HEK293 (cell line): Measurements from ENCODE around the gene NDFIP2.

Experiments used
- CTCF ChIA-PET: fragments of 350-600 bp; formaldehyde crosslinking; extraction: SDS; loops from one replicate; lab custom pipeline; 2021; ENCODE audit warnings: antibody characterized with exemption; lab: Yijun Ruan, JAX
- POLR2A ChIA-PET: fragments of 300-600 bp; formaldehyde crosslinking; extraction: SDS; loops from one replicate; lab custom pipeline; 2020; ENCODE audit warnings: antibody characterized with exemption, inconsistent platforms; lab: Yijun Ruan, JAX
- H3K27ac ChIP-seq: fragments of 200-500 bp; sonication (Bioruptor generic); 2 replicates; pipeline ENCODE4 v1.5.1; 2014; ENCODE audit warnings: low read depth, low read length, control low read depth, inconsistent platforms; ENCODE audit errors: extremely low read depth
- H3K36me3 ChIP-seq, 2 experiments: fragments of 200-500 bp in 1 of 2; sonication (Bioruptor generic) in 1 of 2; 1 replicate in 1 of 2; 2 replicates in 1 of 2; pipeline ENCODE4 v1.5.1; 2014 to 2017; ENCODE audit warnings: inconsistent platforms in 2 of 2, low read length in 2 of 2; ENCODE audit not compliant: control insufficient read depth in 2 of 2, insufficient read depth in 1 of 2
- H3K4me1 ChIP-seq: fragments of 200-500 bp; sonication (Bioruptor generic); 2 replicates; pipeline ENCODE4 v1.5.1; 2014; ENCODE audit warnings: mild to moderate bottlenecking, low read length, inconsistent platforms; ENCODE audit not compliant: control insufficient read depth, insufficient read depth
- H3K4me3 ChIP-seq: 2 replicates; pipeline ENCODE4 v1.5.1; 2011; ENCODE audit warnings: low read depth, mild to moderate bottlenecking, control low read depth, low read length, moderate library complexity
- H3K9me3 ChIP-seq: fragments of 200-500 bp; sonication (Bioruptor generic); 2 replicates; pipeline ENCODE4 v1.5.1; 2014; ENCODE audit warnings: low read depth, low read length, inconsistent platforms; ENCODE audit not compliant: control insufficient read depth, insufficient read depth
- BCL11B ChIP-seq: fragments of 450-650 bp; formaldehyde crosslinking; IDR thresholded peaks from 2 replicates; pipeline ENCODE4 v1.5.1; 2016; ENCODE audit warnings: low read depth, missing biosample characterization, missing genetic modification characterization
- GLIS2 ChIP-seq: fragments of 450-650 bp; formaldehyde crosslinking; IDR thresholded peaks from 2 replicates; pipeline ENCODE4 v1.5.1; 2016; ENCODE audit warnings: missing biosample characterization, missing genetic modification characterization
- HOXC10 ChIP-seq: sonication (generic); formaldehyde crosslinking; IDR thresholded peaks from 2 replicates; pipeline ENCODE4 v1.8.1; 2023; ENCODE audit warnings: mild to moderate bottlenecking, missing genetic modification reagents
- KLF8 ChIP-seq: fragments of 450-650 bp; formaldehyde crosslinking; IDR thresholded peaks from 2 replicates; pipeline ENCODE4 v1.5.1; 2016; ENCODE audit warnings: missing biosample characterization, missing genetic modification characterization
- SP2 ChIP-seq: fragments of 450-650 bp; formaldehyde crosslinking; IDR thresholded peaks from 2 replicates; pipeline ENCODE4 v1.5.1; 2016; ENCODE audit warnings: missing biosample characterization, missing genetic modification characterization
- WT1 ChIP-seq: fragments of 450-650 bp; formaldehyde crosslinking; IDR thresholded peaks from 2 replicates; pipeline ENCODE4 v1.5.1; 2016; ENCODE audit warnings: missing biosample characterization, missing genetic modification characterization
- ZBTB1 ChIP-seq: fragments of 450-650 bp; formaldehyde crosslinking; IDR thresholded peaks from 2 replicates; pipeline ENCODE4 v1.5.1; 2016; ENCODE audit warnings: missing biosample characterization, missing genetic modification characterization
- ZNF121 ChIP-seq: fragments of 450-650 bp; formaldehyde crosslinking; IDR thresholded peaks from 2 replicates; pipeline ENCODE4 v1.5.1; 2016; ENCODE audit warnings: missing biosample characterization, missing genetic modification characterization
- ZNF133 ChIP-seq: fragments of 450-650 bp; formaldehyde crosslinking; IDR thresholded peaks from 2 replicates; pipeline ENCODE4 v1.5.1; 2016; ENCODE audit warnings: missing biosample characterization, missing genetic modification characterization
- ZNF155 ChIP-seq: fragments of 450-650 bp; formaldehyde crosslinking; IDR thresholded peaks from 2 replicates; pipeline ENCODE4 v1.5.1; 2016; ENCODE audit warnings: missing biosample characterization, missing genetic modification characterization
- ZNF266 ChIP-seq: fragments of 450-650 bp; formaldehyde crosslinking; IDR thresholded peaks from 2 replicates; pipeline ENCODE4 v1.5.1; 2016; ENCODE audit warnings: missing biosample characterization, missing genetic modification characterization, low read depth
- ZNF324 ChIP-seq: fragments of 450-650 bp; formaldehyde crosslinking; IDR thresholded peaks from 2 replicates; pipeline ENCODE4 v1.5.1; 2016; ENCODE audit warnings: missing biosample characterization, missing genetic modification characterization
- ZNF341 ChIP-seq: fragments of 450-650 bp; formaldehyde crosslinking; IDR thresholded peaks from 2 replicates; pipeline ENCODE4; 2016; ENCODE audit warnings: low read depth, missing biosample characterization, missing genetic modification characterization
- ZNF404 ChIP-seq: fragments of 450-650 bp; formaldehyde crosslinking; IDR thresholded peaks from 2 replicates; pipeline ENCODE4 v1.5.1; 2017; ENCODE audit warnings: missing biosample characterization, missing genetic modification characterization
- ZNF558 ChIP-seq: fragments of 450-650 bp; formaldehyde crosslinking; IDR thresholded peaks from 2 replicates; pipeline ENCODE4 v1.5.1; 2016; ENCODE audit warnings: missing biosample characterization, missing genetic modification characterization
- ZNF777 ChIP-seq: fragments of 450-650 bp; formaldehyde crosslinking; IDR thresholded peaks from 2 replicates; pipeline ENCODE4 v1.5.1; 2017; ENCODE audit warnings: missing biosample characterization, missing genetic modification characterization, borderline replicate concordance
- ZNF792 ChIP-seq: fragments of 450-650 bp; formaldehyde crosslinking; IDR thresholded peaks from 2 replicates; pipeline ENCODE4 v1.5.1; 2016; ENCODE audit warnings: missing biosample characterization, missing genetic modification characterization
- ZSCAN4 ChIP-seq: fragments of 450-650 bp; formaldehyde crosslinking; IDR thresholded peaks from 2 replicates; pipeline ENCODE4 v1.5.1; 2017; ENCODE audit warnings: missing biosample characterization, missing genetic modification characterization

The NDFIP2 gene

GRCh38 chr13:79497852-79498251 lies 16.9 kb downstream of the NDFIP2 start:
- no peak overlapping the region for H3K27ac ChIP-seq
- H3K9me3 ChIP-seq, result no peaks in the 10 kb centered on the region
- ChIA-PET POLR2A (no interaction called here), CTCF (no interaction called here)
- H3K36me3 ChIP-seq, result no peaks in the 10 kb centered on the region
- H3K4me1 ChIP-seq, result no peaks in the 10 kb centered on the region
- TF ChIP-seq ZNF133 (tag by site-specific recombination) (no peak), BCL11B (tag by site-specific recombination) (no peak), ZSCAN4 (peak; percentile 1; the same call in 1 of the 2 replicates), ZNF792 (tag by site-specific recombination) (no peak)
- H3K4me3 ChIP-seq, result no peak overlapping the region

- POLR2A ChIA-PET, result interaction anchor here (0.9 kb wide), 1 partner anchor 20 kb away, joined by 3 read pairs; the partner anchor contains the start of gene NDFIP2
- CTCF ChIA-PET, result interaction anchor here (0.6 kb wide), 1 partner anchor 38 kb away, joined by 5 read pairs; no protein-coding TSS in a partner anchor
- Histone ChIP-seq H3K4me3 (no peak overlapping the region), H3K4me1 (no peaks in the 10 kb centered on the region), H3K9me3 (no peaks in the 10 kb centered on the region), H3K36me3 (no peaks in the 10 kb centered on the region), H3K27ac (no peak overlapping the region)
- TF ChIP-seq HOXC10 (CRISPR knock-in tag) (no peak), ZNF341 (no peak)
Observed at GRCh38 chr13:79500829-79501228, 19.9 kb downstream of the NDFIP2 start.

GRCh38 chr13:79501538-79502232 lies 20.7 kb downstream of the NDFIP2 start:
- no peak for TF ChIP-seq ZNF558 (tag by site-specific recombination)
- no peak for TF ChIP-seq KLF8
- TF ChIP-seq ZNF155 (tag by site-specific recombination), result no peak
- no peak for TF ChIP-seq ZNF404
- no peak overlapping the region for H3K4me3 ChIP-seq
- ChIA-PET POLR2A (no interaction called here), CTCF (interaction anchor here (0.6 kb wide), 2 partner anchors 20 to 1561 kb away, joined by 4 read pairs; no protein-coding TSS in a partner anchor)
- H3K27ac ChIP-seq, result no peak overlapping the region
- H3K9me3 ChIP-seq, result no peaks in the 10 kb centered on the region
- H3K4me1 ChIP-seq, result no peaks in the 10 kb centered on the region
- H3K36me3 ChIP-seq, result no peaks in the 10 kb centered on the region

GRCh38 chr13:79502859-79503468 lies 22.0 kb downstream of the NDFIP2 start:
- no peak for TF ChIP-seq GLIS2 (tag by site-specific recombination)
- TF ChIP-seq SP2 (tag by site-specific recombination), result no peak
- TF ChIP-seq ZBTB1, result no peak
- TF ChIP-seq WT1 (tag by site-specific recombination), result no peak
- TF ChIP-seq ZNF133 (tag by site-specific recombination), result no peak
- TF ChIP-seq ZNF777, result no peak
- no peak for TF ChIP-seq ZNF324 (tag by site-specific recombination)
- TF ChIP-seq ZNF121 (tag by site-specific recombination), result no peak
- TF ChIP-seq ZNF266 (tag by site-specific recombination), result no peak
- TF ChIP-seq BCL11B (tag by site-specific recombination), result no peak
- TF ChIP-seq, all 188 proteins: peak for 0
- no peaks in the 10 kb centered on the region for H3K4me1 ChIP-seq
- H3K9me3 ChIP-seq, result no peaks in the 10 kb centered on the region
- H3K27ac ChIP-seq, result no peak overlapping the region
- no peaks in the 10 kb centered on the region for H3K36me3 ChIP-seq
- H3K4me3 ChIP-seq, result no peak overlapping the region
- ChIA-PET CTCF (interaction anchor here (1.0 kb wide), 2 partner anchors 12 to 79 kb away, joined by 3 read pairs; no protein-coding TSS in a partner anchor), POLR2A (no interaction called here)
